Transverse colon (tissue), 4 donors: ENCODE data around the gene CHERP. TPM values are rescaled to one million over a fixed set of nuclear protein-coding genes. Genes with fewer than 3 reads are reported as not detected.

Source experiments
- DNase-seq: peaks from one replicate; pipeline ENCODE4 v3.0.0-alpha.2; 2019
- H3K27ac ChIP-seq, 4 donors: fragments of 200-600 bp; sonication (generic); 2 replicates each; pipeline ENCODE4 v1.5.1; 2016 to 2018; ENCODE audit warnings: inconsistent platforms in 4 of 4
- H3K27me3 ChIP-seq: fragments of 200-600 bp; sonication (generic); 2 replicates; pipeline ENCODE4 v1.5.1; 2017; ENCODE audit warnings: inconsistent platforms
- H3K36me3 ChIP-seq, 4 donors: fragments of 200-600 bp; sonication (generic); 2 replicates each; pipeline ENCODE4 v1.5.1; 2017 to 2019; ENCODE audit warnings: inconsistent platforms in 4 of 4
- H3K4me1 ChIP-seq, 4 donors: fragments of 200-600 bp; sonication (generic); 2 replicates each; pipeline ENCODE4 v1.5.1; 2017 to 2020; ENCODE audit warnings: inconsistent platforms in 4 of 4
- H3K4me3 ChIP-seq, 4 donors: fragments of 200-600 bp; sonication (generic); 1 replicate in 1 of 4; 2 replicates in 3 of 4; pipeline versions ENCODE4 v1.5.1 to v1.6.1; 2017 to 2019; ENCODE audit warnings: inconsistent platforms in 4 of 4
- H3K9me3 ChIP-seq, 2 donors: fragments of 200-600 bp; sonication (generic); 2 replicates each; pipeline ENCODE4 v1.5.1; 2017 to 2019; ENCODE audit warnings: inconsistent platforms in 2 of 2
- CTCF ChIP-seq, 5 experiments: fragments of 200-600 bp in 3 of 5; fragments of 450-650 bp in 2 of 5; sonication (generic) in 3 of 5; IDR thresholded peaks; 1 replicate in 2 of 5; 2 replicates in 3 of 5; pipeline ENCODE4 v1.5.1; 2016 to 2017; ENCODE audit warnings: antibody characterized with exemption in 5 of 5, inconsistent platforms in 3 of 5, mild to moderate bottlenecking in 2 of 5, moderate library complexity in 1 of 5
- EP300 ChIP-seq: sonication (generic); formaldehyde crosslinking; IDR thresholded peaks from one replicate; pipeline ENCODE4 v1.6.1; 2017; ENCODE audit warnings: antibody characterized with exemption, low read depth
- POLR2A ChIP-seq: fragments of 450-650 bp; IDR thresholded peaks from one replicate; pipeline ENCODE4 v1.6.1; 2016; ENCODE audit warnings: antibody characterized with exemption, mild to moderate bottlenecking, moderate library complexity
- POLR2AphosphoS5 ChIP-seq, 3 donors: sonication (generic); formaldehyde crosslinking; IDR thresholded peaks; one replicate each; pipeline ENCODE4 v1.6.1; 2016; ENCODE audit warnings: antibody characterized with exemption in 3 of 3
- WGBS, 2 donors: methylation state at CpG; one replicate each; pipeline ENCODE4 v1.1.5; 2018; ENCODE audit warnings: low coverage in 1 of 2; 5-methylcytosine and 5-hydroxymethylcytosine counted together
- in situ Hi-C, 4 donors: fragments of 200-750 bp; cut with MboI; loops; one replicate each; pipeline versions ENCODE4 v1.15.0 to v1.15.1; 2017; ENCODE audit warnings: low sequenced_read_pairs in 3 of 4, low pct_ligation_motif_present in 1 of 4, low pct_unique_long_range_greater_than_20kb in 1 of 4
- intact Hi-C: fragments of 100-400 bp; cut with DNase I; formaldehyde crosslinking; loops from one replicate; pipeline ENCODE4 v1.15.1; 2023; ENCODE audit warnings: low total_unique reads
- total RNA-seq, 4 donors: library from RNA; depleted of rRNA; stranded (reverse); fragments of >200 nt; gene quantifications; one replicate each; pipeline ENCODE4 v1.1.0, GENCODE V29; 2016

Gene CHERP
- total RNA-seq, 4 donors from 2014 or later, result 14.4 to 54.7 (median 28.9) TPM

- H3K4me3 ChIP-seq, result peak overlapping the region in 1 of 4 donors; percentile 86
- H3K27ac ChIP-seq, result peak overlapping the region in 1 of 4 donors; percentile 95
- no peaks in the 10 kb centered on the region for H3K9me3 ChIP-seq
- in situ Hi-C loops (no loop called here), intact Hi-C loops (loop anchor here (10.0 kb wide), 1 partner anchor 51 kb away; the partner anchor contains the start of gene MED26)
- DNase-seq, result no peak
- H3K4me1 ChIP-seq, result peaks cover 16 to 34% (median 27%) of the 10 kb centered on the region in 4 donors
- no peak for TF ChIP-seq POLR2A
- no peak for TF ChIP-seq EP300
- TF ChIP-seq POLR2AphosphoS5 (IDR thresholded peaks at IDR 0.05), result no peak
- H3K36me3 ChIP-seq, result peaks cover 0 to 5% (median 0%) of the 10 kb centered on the region in 4 donors
- no peaks in the 10 kb centered on the region for H3K27me3 ChIP-seq
Measured at GRCh38 chr19:16573925-16574324, 31.7 kb upstream of the CHERP start.

- Histone ChIP-seq H3K9me3 (no peaks in the 10 kb centered on the region), H3K27ac (peak overlapping the region; percentile 83 to 95 (median 90)), H3K4me1 (peaks cover 16 to 34% (median 27%) of the 10 kb centered on the region in 4 donors), H3K36me3 (peaks cover 0 to 5% (median 0%) of the 10 kb centered on the region in 4 donors), H3K27me3 (no peaks in the 10 kb centered on the region), H3K4me3 (peak overlapping the region; percentile 72 to 93 (median 82))
- in situ Hi-C loops (no loop called here), intact Hi-C loops (loop anchor here (10.0 kb wide), 1 partner anchor 52 kb away; the partner anchor contains the start of gene MED26)
- TF ChIP-seq CTCF (IDR thresholded peaks at IDR 0.05), result no peak
- no peak for DNase-seq
- WGBS, 2 donors, result 65 to 68% methylated on average over 4 to 13 of the region's 13 CpGs
Measured at GRCh38 chr19:16573296-16573695, 31.1 kb upstream of the CHERP start.

- H3K4me1 ChIP-seq, result peaks cover 16 to 34% (median 27%) of the 10 kb centered on the region in 4 donors
- WGBS, 2 donors, result 0% methylated on average over 72 of the region's 83 CpGs; no CpG with 5 or more reads in 1 of the 2 donors
Measured at GRCh38 chr19:16572332-16573211, 30.3 kb upstream of the CHERP start, which contains the start of gene SLC35E1. Gene SLC35E1 (minus strand): TSS chr19:16572415. CDS start chr19:16572364, 51 bp downstream.

GRCh38 chr19:16571822-16572331 lies 29.6 kb upstream of the CHERP start:
- peaks cover 16 to 34% (median 27%) of the 10 kb centered on the region in 4 donors for H3K4me1 ChIP-seq
- no peaks in the 10 kb centered on the region for H3K9me3 ChIP-seq
- no peaks in the 10 kb centered on the region for H3K27me3 ChIP-seq
- TF ChIP-seq CTCF (IDR thresholded peaks at IDR 0.05) (no peak), EP300 (no peak), POLR2AphosphoS5 (IDR thresholded peaks at IDR 0.05) (peak in 1 of 3 donors; percentile 6), POLR2A (no peak)
- peak overlapping the region; percentile 77 to 93 (median 89) for H3K4me3 ChIP-seq
- peaks cover 0 to 11% (median 2%) of the 10 kb centered on the region in 4 donors for H3K36me3 ChIP-seq
- 0 to 1% methylated on average over 6 to 39 of the region's 75 CpGs for WGBS, 2 donors
- peak; percentile 51 for DNase-seq
- in situ Hi-C loops (no loop called here), intact Hi-C loops (loop anchor here (10.0 kb wide), 1 partner anchor 53 kb away; the partner anchor contains the start of gene MED26)
- H3K27ac ChIP-seq, result peak overlapping the region; percentile 88 to 92 (median 90)

More at GRCh38 chr19:16572332-16573211, 30.3 kb upstream of the CHERP start, which contains the start of gene SLC35E1:
- Histone ChIP-seq H3K9me3 (no peaks in the 10 kb centered on the region), H3K36me3 (peaks cover 0 to 5% (median 2%) of the 10 kb centered on the region in 4 donors), H3K27ac (peak within 1 kb of the TSS; percentile 90 to 95 (median 91)), H3K27me3 (no peaks in the 10 kb centered on the region), H3K4me3 (peak within 1 kb of the TSS; percentile 77 to 93 (median 89))
- in situ Hi-C loops (no loop called here), intact Hi-C loops (loop anchor here (10.0 kb wide), 1 partner anchor 52 kb away; the partner anchor contains the start of gene MED26)
- DNase-seq, result peak; percentile 97
- no peak for TF ChIP-seq CTCF (IDR thresholded peaks at IDR 0.05)
- peak; percentile 90 to 95 (median 94) for TF ChIP-seq POLR2AphosphoS5 (IDR thresholded peaks at IDR 0.05)
- peak; percentile 28 for TF ChIP-seq EP300
- peak; percentile 86 for TF ChIP-seq POLR2A
